ENCODE measurements around the gene KLF15.

DNA sequence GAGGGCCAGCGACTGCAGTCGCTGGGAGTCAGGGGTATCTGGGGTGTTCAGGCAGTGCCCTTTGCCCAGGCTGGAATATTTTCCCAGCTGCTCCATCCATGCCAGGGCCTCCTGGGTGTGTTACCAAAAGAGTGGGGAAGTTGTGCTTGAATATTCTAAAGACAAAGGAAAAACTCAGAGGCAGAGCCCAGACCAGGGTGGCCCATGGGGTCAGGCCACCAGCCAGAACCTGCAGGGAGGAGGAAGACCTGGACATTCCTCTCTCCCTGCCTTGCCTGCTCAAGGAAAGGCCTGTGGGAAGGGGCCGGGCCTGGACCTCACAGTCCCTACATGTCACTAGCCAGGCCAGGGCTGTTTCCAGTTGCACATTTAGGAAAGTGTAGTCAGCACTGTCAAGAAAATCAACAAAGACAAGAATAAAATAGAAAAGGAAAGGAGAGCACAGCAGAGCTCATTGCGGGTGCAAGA, 16.0 kb upstream of the KLF15 start:
- TF ChIP-seq EZH2phosphoT487 (IDR thresholded peaks at IDR 0.05; ENCODE audit: borderline replicate concordance) (no peak), POLR2AphosphoS5 (IDR thresholded peaks at IDR 0.05; ENCODE audit: low read depth, low read length) (no peak), POLR2A (IDR thresholded peaks at IDR 0.05; ENCODE audit: borderline replicate concordance, extremely low read depth, insufficient read depth, insufficient read length) (no peak), EGR1 (IDR thresholded peaks at IDR 0.05; ENCODE audit: low read depth) (no peak), YY1 (IDR thresholded peaks at IDR 0.05; ENCODE audit: extremely low read depth, insufficient replicate concordance, low read depth, low read length) (no peak), SRF (IDR thresholded peaks at IDR 0.05; ENCODE audit: low read depth) (no peak), EZH2 (IDR thresholded peaks at IDR 0.05) (no peak)
- TF ChIP-seq, protein P1, sequence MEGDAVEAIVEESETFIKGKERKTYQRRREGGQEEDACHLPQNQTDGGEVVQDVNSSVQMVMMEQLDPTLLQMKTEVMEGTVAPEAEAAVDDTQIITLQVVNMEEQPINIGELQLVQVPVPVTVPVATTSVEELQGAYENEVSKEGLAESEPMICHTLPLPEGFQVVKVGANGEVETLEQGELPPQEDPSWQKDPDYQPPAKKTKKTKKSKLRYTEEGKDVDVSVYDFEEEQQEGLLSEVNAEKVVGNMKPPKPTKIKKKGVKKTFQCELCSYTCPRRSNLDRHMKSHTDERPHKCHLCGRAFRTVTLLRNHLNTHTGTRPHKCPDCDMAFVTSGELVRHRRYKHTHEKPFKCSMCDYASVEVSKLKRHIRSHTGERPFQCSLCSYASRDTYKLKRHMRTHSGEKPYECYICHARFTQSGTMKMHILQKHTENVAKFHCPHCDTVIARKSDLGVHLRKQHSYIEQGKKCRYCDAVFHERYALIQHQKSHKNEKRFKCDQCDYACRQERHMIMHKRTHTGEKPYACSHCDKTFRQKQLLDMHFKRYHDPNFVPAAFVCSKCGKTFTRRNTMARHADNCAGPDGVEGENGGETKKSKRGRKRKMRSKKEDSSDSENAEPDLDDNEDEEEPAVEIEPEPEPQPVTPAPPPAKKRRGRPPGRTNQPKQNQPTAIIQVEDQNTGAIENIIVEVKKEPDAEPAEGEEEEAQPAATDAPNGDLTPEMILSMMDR (IDR thresholded peaks at IDR 0.05 in 2 of 3, conservative IDR thresholded peaks at IDR 0.05 in 1 of 3; ENCODE audit: borderline replicate concordance in 1 of 3, insufficient read depth in 1 of 3, low read depth in 2 of 3, low read length in 2 of 3), result no peak

All from HCT116 (cell line).